Astrocyte of the spinal cord (primary cell): ENCODE measurements around the gene ALKBH4.

ENCODE experiments used
- DNase-seq: peaks from one replicate; pipeline ENCODE4 v3.0.0; 2011; ENCODE audit warnings: low read depth, low spot score
- H3K4me3 ChIP-seq: 2 replicates; pipeline ENCODE4 v1.5.1; 2011; ENCODE audit warnings: low read depth, mild to moderate bottlenecking, low read length, moderate library complexity
- in situ Hi-C: cut with HindIII; loops from 2 replicates; pipeline ENCODE4 v1.10.0; 2017; ENCODE audit warnings: low sequenced_read_pairs
- TF ChIP-seq, protein P1 (sequence below): IDR thresholded peaks from 2 replicates; pipeline ENCODE4 v1.5.1; 2012; ENCODE audit warnings: low read depth, mild to moderate bottlenecking, low read length, inconsistent platforms

ALKBH4 gene

DNA sequence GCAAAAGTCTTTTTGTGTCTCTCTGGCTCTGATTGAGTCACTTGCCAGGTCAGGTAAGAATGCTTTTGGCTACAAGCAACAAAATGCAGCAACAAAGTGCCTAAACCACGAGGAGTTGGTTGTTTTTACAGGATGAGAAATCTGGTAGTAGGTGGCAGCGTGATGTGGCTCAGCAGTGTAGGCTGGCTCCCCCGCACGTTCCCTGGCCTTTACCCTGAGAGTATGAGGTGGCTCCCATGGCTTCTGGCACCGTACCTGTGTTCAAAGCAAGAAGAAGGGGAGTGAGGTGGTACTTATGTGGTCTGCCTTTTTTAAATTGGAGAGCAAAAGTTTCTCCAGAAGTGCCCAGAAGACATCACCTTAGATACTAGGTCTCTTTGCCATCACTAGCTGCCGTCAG is 56.8 kb downstream of the ALKBH4 start:
- in situ Hi-C loops: no loop called here
- DNase-seq: no peak
- TF ChIP-seq, protein P1, sequence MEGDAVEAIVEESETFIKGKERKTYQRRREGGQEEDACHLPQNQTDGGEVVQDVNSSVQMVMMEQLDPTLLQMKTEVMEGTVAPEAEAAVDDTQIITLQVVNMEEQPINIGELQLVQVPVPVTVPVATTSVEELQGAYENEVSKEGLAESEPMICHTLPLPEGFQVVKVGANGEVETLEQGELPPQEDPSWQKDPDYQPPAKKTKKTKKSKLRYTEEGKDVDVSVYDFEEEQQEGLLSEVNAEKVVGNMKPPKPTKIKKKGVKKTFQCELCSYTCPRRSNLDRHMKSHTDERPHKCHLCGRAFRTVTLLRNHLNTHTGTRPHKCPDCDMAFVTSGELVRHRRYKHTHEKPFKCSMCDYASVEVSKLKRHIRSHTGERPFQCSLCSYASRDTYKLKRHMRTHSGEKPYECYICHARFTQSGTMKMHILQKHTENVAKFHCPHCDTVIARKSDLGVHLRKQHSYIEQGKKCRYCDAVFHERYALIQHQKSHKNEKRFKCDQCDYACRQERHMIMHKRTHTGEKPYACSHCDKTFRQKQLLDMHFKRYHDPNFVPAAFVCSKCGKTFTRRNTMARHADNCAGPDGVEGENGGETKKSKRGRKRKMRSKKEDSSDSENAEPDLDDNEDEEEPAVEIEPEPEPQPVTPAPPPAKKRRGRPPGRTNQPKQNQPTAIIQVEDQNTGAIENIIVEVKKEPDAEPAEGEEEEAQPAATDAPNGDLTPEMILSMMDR: no peak
- no peak overlapping the region for H3K4me3 ChIP-seq
